Urothelium cell line (cell line): ENCODE results near the gene RNASE13.

Experiments
- DNase-seq: peaks from one replicate; pipeline ENCODE4 v3.0.0; 2011; ENCODE audit warnings: low spot score, mixed read lengths
- FAIRE-seq: peaks from 2 replicates; lab custom pipeline; 2011; peaks lifted over from hg19 to GRCh38; lab: Jason Lieb, UNC

Gene RNASE13

GRCh38 chr14:21034707-21035106 lies at the start of gene RNASE13:
Gene RNASE13, minus strand, starts transcription at chr14:21034807. Its CDS starts 519 bp downstream, at chr14:21034288.
- FAIRE-seq (no peak), DNase-seq (no peak)

GRCh38 chr14:21084396-21084795 lies 49.8 kb upstream of the RNASE13 start:
- DNase-seq (no peak), FAIRE-seq (no peak)

- DNase-seq (no peak), FAIRE-seq (no peak)
Measured at GRCh38 chr14:21083565-21084325, 49.1 kb upstream of the RNASE13 start.

- DNase-seq (no peak), FAIRE-seq (no peak)
Measured at GRCh38 chr14:21081521-21082142, 47.0 kb upstream of the RNASE13 start.

GRCh38 chr14:21078726-21079125 lies 44.1 kb upstream of the RNASE13 start:
- DNase-seq (no peak), FAIRE-seq (no peak)

- FAIRE-seq (no peak), DNase-seq (no peak)
Measured at GRCh38 chr14:21078287-21078686, 43.7 kb upstream of the RNASE13 start.

GRCh38 chr14:21077672-21078071 lies 43.1 kb upstream of the RNASE13 start:
- no peak for DNase-seq
- no peak for FAIRE-seq

GRCh38 chr14:21075719-21076437 lies 41.3 kb upstream of the RNASE13 start:
- FAIRE-seq (peak; percentile 35), DNase-seq (no peak)

GRCh38 chr14:21074398-21075272 lies 40.0 kb upstream of the RNASE13 start:
- FAIRE-seq, result no peak

GRCh38 chr14:21073921-21074320 lies 39.3 kb upstream of the RNASE13 start:
- FAIRE-seq (no peak), DNase-seq (no peak)

More at GRCh38 chr14:21074398-21075272, 40.0 kb upstream of the RNASE13 start:
- DNase-seq, result no peak

GRCh38 chr14:21072781-21073339 lies 38.3 kb upstream of the RNASE13 start:
- FAIRE-seq (no peak), DNase-seq (no peak)

- DNase-seq (peak; percentile 39), FAIRE-seq (no peak)
Measured at GRCh38 chr14:21072031-21072473, 37.4 kb upstream of the RNASE13 start.

- FAIRE-seq (peak; percentile 84), DNase-seq (peak; percentile 95)
Measured at GRCh38 chr14:21071225-21072030, 36.8 kb upstream of the RNASE13 start.

GRCh38 chr14:21070610-21071224 lies 36.1 kb upstream of the RNASE13 start:
- FAIRE-seq (no peak), DNase-seq (peak; percentile 56)

- FAIRE-seq, result no peak
- DNase-seq, result peak; percentile 80
Measured at GRCh38 chr14:21070083-21070609, 35.5 kb upstream of the RNASE13 start, which contains the start of gene ARHGEF40. Gene ARHGEF40, plus strand, starts transcription at chr14:21070304. Its CDS starts 93 bp downstream, at chr14:21070397.

- DNase-seq, result peak; percentile 65
- peak; percentile 5 for FAIRE-seq
Measured at GRCh38 chr14:21069388-21070082, 34.9 kb upstream of the RNASE13 start.

- DNase-seq (peak; percentile 68), FAIRE-seq (no peak)
Measured at GRCh38 chr14:21068521-21069387, 34.1 kb upstream of the RNASE13 start.
